GM12892 (cell line): ENCODE results near the gene ZNF280C.
"Not testable (repeated sequence)": the region's sequence is repeated elsewhere in the genome, so short reads cannot be mapped to it uniquely, and the experiment has no call there.

Source experiments
- POLR2A ChIP-seq: IDR thresholded peaks from 2 replicates; pipeline ENCODE4 v1.6.1; 2011; ENCODE audit warnings: low read depth, low read length, control low read depth
- POLR2AphosphoS5 ChIP-seq: IDR thresholded peaks from 2 replicates; pipeline ENCODE4 v1.6.1; 2011; ENCODE audit warnings: low read depth, low read length, control low read depth
- TAF1 ChIP-seq: IDR thresholded peaks from 2 replicates; pipeline ENCODE4 v1.6.1; 2011; ENCODE audit warnings: low read depth, mild to moderate bottlenecking, control low read depth, low read length, borderline replicate concordance

DNA sequence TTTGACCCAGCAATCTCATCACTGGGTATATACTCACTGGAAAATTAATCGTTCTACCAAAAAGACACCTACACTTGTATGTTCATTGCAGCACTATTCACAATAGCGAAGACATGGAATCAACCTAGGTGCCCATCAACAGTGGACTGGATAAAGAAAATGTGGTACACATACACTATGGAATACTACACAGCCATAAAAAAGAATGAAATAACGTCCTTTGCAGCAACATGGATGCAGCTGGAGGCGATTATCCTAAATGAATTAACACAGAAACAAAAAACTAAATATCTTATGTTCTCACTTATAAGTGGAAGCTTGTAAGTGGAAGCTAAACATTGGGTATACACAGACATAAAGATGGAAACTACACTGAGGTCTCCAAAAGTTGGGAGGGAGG is 37.5 kb downstream of the ZNF280C start:
- TF ChIP-seq POLR2A, TAF1, POLR2AphosphoS5: not testable (repeated sequence)
